CD4-positive, alpha-beta T cell (primary cell): ENCODE results near the gene NDUFV3. TPM values are rescaled to one million over a fixed set of nuclear protein-coding genes. Genes with fewer than 3 reads are reported as not detected.

Experiments used
- ATAC-seq: fragments of 200-7000 bp; cut with Tn5 transposase; one replicate; pipeline ENCODE4 v1.10.0; 2022; ENCODE audit warnings: mild to moderate bottlenecking; ENCODE audit not compliant: poor library complexity
- CTCF ChIA-PET: fragments of 350-600 bp; sonication (Branson Sonifier 250); formaldehyde crosslinking; loops from one replicate; lab custom pipeline; 2021; ENCODE audit warnings: antibody characterized with exemption, inconsistent platforms; lab: Charles Lee
- POLR2A ChIA-PET: fragments of 350-600 bp; sonication (Branson Sonifier 250); formaldehyde crosslinking; loops from one replicate; lab custom pipeline; 2021; ENCODE audit warnings: antibody characterized with exemption, inconsistent platforms; lab: Charles Lee
- DNase-seq, 14 experiments: peaks; one replicate each; pipeline ENCODE4 v3.0.0-alpha.2; 2013 to 2020; ENCODE audit warnings: mixed read lengths in 2 of 14
- H3K27ac ChIP-seq, 2 donors: one replicate each; pipeline versions ENCODE4 v1.5.1 to v1.7.0; 2013; ENCODE audit warnings: low read length in 2 of 2, low read depth in 1 of 2, mild to moderate bottlenecking in 1 of 2
- H3K27me3 ChIP-seq, 2 experiments: 1 replicate in 1 of 2; 2 replicates in 1 of 2; pipeline versions ENCODE4 v1.6.1 to v1.7.0; 2013; ENCODE audit warnings: low read length in 2 of 2, control low read depth in 1 of 2, mild to moderate bottlenecking in 1 of 2, moderate library complexity in 1 of 2; ENCODE audit not compliant: insufficient read depth in 2 of 2, control insufficient read depth in 1 of 2
- H3K36me3 ChIP-seq: one replicate; pipeline ENCODE4 v1.6.1; 2013; ENCODE audit warnings: low read length, control low read depth; ENCODE audit not compliant: insufficient read depth
- H3K4me1 ChIP-seq: one replicate; pipeline ENCODE4 v1.6.1; 2013; ENCODE audit warnings: low read length, control low read depth; ENCODE audit not compliant: insufficient read depth
- H3K4me3 ChIP-seq: one replicate; pipeline ENCODE4 v1.5.1; 2013; ENCODE audit warnings: mild to moderate bottlenecking, low read length, moderate library complexity
- H3K9me3 ChIP-seq, 2 experiments: 1 replicate in 1 of 2; 2 replicates in 1 of 2; pipeline versions ENCODE4 v1.6.1 to v1.7.0; 2013; ENCODE audit warnings: low read length in 2 of 2, mild to moderate bottlenecking in 2 of 2, control low read depth in 1 of 2, moderate library complexity in 1 of 2; ENCODE audit not compliant: control insufficient read depth in 1 of 2, insufficient read depth in 1 of 2
- H3K27ac Mint-ChIP-seq: one replicate; pipeline ENCODE4 v1.8.0; 2020; ENCODE audit warnings: mixed read lengths
- H3K27me3 Mint-ChIP-seq: one replicate; pipeline ENCODE4 v1.8.0; 2021; ENCODE audit warnings: mixed read lengths
- H3K36me3 Mint-ChIP-seq: one replicate; pipeline ENCODE4 v1.8.0; 2021; ENCODE audit warnings: low read depth, mixed read lengths
- H3K4me1 Mint-ChIP-seq: one replicate; pipeline ENCODE4 v1.8.0; 2021; ENCODE audit warnings: low read depth, mixed read lengths
- H3K4me3 Mint-ChIP-seq: one replicate; pipeline ENCODE4 v1.8.0; 2020; ENCODE audit warnings: mild to moderate bottlenecking, mixed read lengths
- H3K9me3 Mint-ChIP-seq: one replicate; pipeline ENCODE4 v1.8.0; 2020; ENCODE audit warnings: mixed read lengths
- CTCF ChIP-seq: fragments of 200-600 bp; IDR thresholded peaks from one replicate; pipeline ENCODE4 v1.8.0; 2022; ENCODE audit warnings: antibody characterized with exemption, mild to moderate bottlenecking
- intact Hi-C, 2 experiments: fragments of 100-400 bp; cut with DNase I in 1 of 2; cut with micrococcal nuclease in 1 of 2; formaldehyde crosslinking; loops; one replicate each; pipeline versions ENCODE4 v1.15.1 to v1.9.0; 2023 to 2025; cut with DNase I, micrococcal nuclease
- total RNA-seq, 174 experiments: library from RNA in 2 of 174; stranded (reverse) in 2 of 174; gene quantifications; one replicate each; pipeline ENCODE4 v1.2.3 and lab custom pipeline; 2021 to 2026

NDUFV3 gene
- total RNA-seq, 2 experiments from 2014 or later = 15.3 to 15.8 TPM

DNA sequence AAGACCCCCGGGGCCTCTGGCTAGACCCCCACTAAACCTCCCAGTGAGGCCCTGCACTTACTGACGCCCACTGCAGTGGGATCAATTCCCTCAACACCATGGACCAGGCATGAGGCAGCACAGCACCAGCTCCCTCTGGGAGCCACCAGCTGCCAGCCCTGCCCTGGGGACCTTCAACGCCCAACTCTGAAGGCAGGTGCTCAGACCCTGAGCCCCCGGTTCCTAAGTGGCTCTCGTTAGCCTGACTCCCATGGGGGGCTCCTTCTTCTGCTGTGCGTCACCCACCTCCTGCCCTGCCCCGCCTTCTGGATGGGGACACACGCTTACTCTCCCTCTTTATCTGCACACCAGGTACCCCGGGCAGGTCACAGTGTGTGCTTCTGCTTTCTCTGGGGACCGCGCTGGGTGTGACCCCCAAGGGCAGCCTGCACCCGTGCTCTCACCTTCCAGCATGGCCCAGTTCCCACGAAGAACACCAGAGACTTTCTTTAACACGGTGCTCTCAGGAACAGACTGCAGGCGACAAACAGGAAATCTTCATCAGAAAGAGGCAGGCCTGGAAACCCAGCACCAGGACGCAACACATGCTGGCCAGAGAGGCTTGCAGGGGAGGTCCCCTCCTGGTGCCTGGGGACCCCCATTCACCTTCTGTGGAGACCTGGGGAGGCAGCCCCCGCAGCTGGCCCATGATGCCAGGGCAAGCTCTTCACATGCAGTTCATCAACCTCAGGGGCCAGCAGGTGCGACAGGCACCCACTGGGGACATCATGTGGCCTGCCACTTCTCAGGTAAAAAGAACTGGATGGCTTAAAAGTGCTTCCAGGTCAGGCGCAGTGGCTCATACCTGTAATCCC is 41.1 kb upstream of the NDUFV3 start:
- ChIA-PET POLR2A (no interaction called here), CTCF (no interaction called here)
- Mint-ChIP-seq H3K27me3 (no peaks in the 10 kb centered on the region), H3K36me3 (peaks cover 74% of the 10 kb centered on the region), H3K4me3 (no peak overlapping the region), H3K4me1 (no peaks in the 10 kb centered on the region), H3K27ac (no peak overlapping the region), H3K9me3 (no peaks in the 10 kb centered on the region)
- H3K4me3 ChIP-seq = no peak overlapping the region
- TF ChIP-seq CTCF = no peak
- peaks cover 82% of the 10 kb centered on the region for H3K36me3 ChIP-seq
- no peak overlapping the region for H3K27ac ChIP-seq
- DNase-seq = no peak
- H3K9me3 ChIP-seq = peaks cover 0 to 6% of the 10 kb centered on the region in 2 experiments
- no peaks in the 10 kb centered on the region for H3K4me1 ChIP-seq
- intact Hi-C loops = no loop called here
- H3K27me3 ChIP-seq = no peaks in the 10 kb centered on the region
- ATAC-seq = no peak

DNA sequence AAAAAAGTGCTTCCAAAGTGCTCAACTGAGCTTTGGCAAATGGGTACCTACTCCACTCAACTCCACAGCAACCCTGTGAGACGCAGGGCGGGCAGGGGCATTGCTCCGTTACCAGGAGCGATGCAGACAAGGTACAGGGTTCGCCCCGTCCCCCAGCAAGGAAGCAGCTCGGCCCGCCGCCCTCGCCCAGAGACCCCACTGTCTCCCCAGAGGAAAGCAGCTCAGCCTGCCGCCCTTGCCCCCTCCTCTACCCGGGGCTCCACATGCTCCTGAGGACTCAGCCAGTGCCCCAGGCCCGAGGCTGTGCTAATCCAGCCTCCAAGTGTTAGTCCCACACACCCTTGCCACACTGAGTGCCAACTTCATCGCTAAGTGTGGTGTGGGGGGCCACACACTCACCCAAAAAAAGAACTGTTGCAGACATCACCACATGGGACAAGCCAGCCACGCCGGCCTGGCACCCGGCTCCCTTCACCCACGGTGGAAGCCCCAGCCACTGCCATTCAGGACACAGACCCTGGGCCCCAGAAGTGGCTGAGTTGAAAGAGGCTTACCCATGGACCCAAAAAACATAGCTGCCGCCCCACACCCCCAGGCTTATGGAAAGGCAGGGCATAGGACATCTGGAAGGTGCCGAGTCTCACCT is 40.1 kb upstream of the NDUFV3 start:
- intact Hi-C loops = no loop called here
- no peaks in the 10 kb centered on the region for H3K4me1 ChIP-seq
- POLR2A ChIA-PET = no interaction called here
- H3K4me3 Mint-ChIP-seq = no peak overlapping the region
- CTCF ChIA-PET = no interaction called here
- H3K4me3 ChIP-seq = no peak overlapping the region
- no peaks in the 10 kb centered on the region for H3K9me3 Mint-ChIP-seq
- H3K27ac ChIP-seq = no peak overlapping the region
- H3K9me3 ChIP-seq = peaks cover 0 to 6% of the 10 kb centered on the region in 2 experiments
- H3K36me3 Mint-ChIP-seq = peaks cover 76% of the 10 kb centered on the region
- no peaks in the 10 kb centered on the region for H3K27me3 ChIP-seq
- ATAC-seq (no peak), DNase-seq (no peak)
- peaks cover 83% of the 10 kb centered on the region for H3K36me3 ChIP-seq
- H3K27ac Mint-ChIP-seq = no peak overlapping the region
- no peaks in the 10 kb centered on the region for H3K4me1 Mint-ChIP-seq
- no peak for TF ChIP-seq CTCF
- H3K27me3 Mint-ChIP-seq = no peaks in the 10 kb centered on the region

DNA sequence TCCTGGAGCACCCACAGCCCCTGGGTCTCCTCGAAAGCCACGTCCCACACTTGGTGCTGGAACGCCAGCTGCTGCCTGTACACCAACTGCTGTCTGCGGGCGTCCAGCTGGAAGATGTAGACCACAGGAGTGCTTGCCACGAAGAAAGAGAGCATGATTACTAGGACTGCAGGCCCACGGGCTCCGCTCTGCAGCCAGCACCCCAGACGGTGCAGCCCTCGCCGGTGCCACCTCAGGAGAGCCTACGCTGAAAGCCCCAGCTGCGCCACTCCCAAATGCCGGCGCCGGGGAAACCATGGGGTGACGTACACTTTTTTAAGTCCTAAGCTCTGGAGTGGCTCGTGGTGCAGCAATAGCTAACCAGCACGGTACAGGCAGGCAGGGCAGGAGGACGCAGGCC is 39.5 kb upstream of the NDUFV3 start:
- Mint-ChIP-seq H3K4me3 (no peak overlapping the region), H3K9me3 (no peaks in the 10 kb centered on the region), H3K36me3 (peaks cover 79% of the 10 kb centered on the region), H3K4me1 (no peaks in the 10 kb centered on the region), H3K27me3 (no peaks in the 10 kb centered on the region), H3K27ac (no peak overlapping the region)
- ATAC-seq = no peak
- Histone ChIP-seq H3K27ac (no peak overlapping the region), H3K27me3 (no peaks in the 10 kb centered on the region), H3K36me3 (peaks cover 86% of the 10 kb centered on the region), H3K9me3 (peaks cover 0 to 6% of the 10 kb centered on the region in 2 experiments), H3K4me3 (no peak overlapping the region), H3K4me1 (no peaks in the 10 kb centered on the region)
- POLR2A ChIA-PET = no interaction called here
- no peak for DNase-seq
- TF ChIP-seq CTCF = no peak
- CTCF ChIA-PET = no interaction called here
- intact Hi-C loops = no loop called here
